DND-41 (cell line): Measurements from ENCODE around the gene COL6A2.

ENCODE experiments used
- CTCF ChIP-seq: IDR thresholded peaks from 2 replicates; pipeline ENCODE4 v1.5.1; 2012; ENCODE audit warnings: borderline replicate concordance, low read length, moderate library complexity, mild to moderate bottlenecking; ENCODE audit not compliant: poor library complexity, severe bottlenecking; ENCODE audit errors: extremely low read depth
- EZH2 ChIP-seq: IDR thresholded peaks from 3 replicates; pipeline ENCODE4 v1.6.1; 2012; ENCODE audit warnings: borderline replicate concordance, low read depth, mild to moderate bottlenecking, moderate library complexity, low read length, inconsistent platforms; ENCODE audit not compliant: severe bottlenecking

- TF ChIP-seq CTCF: no peak
- no peak for TF ChIP-seq EZH2
Observed at GRCh38 chr21:46077674-46078101, 20.2 kb upstream of the COL6A2 start.
